HG03432 (cell line): ENCODE data around the gene DSCAM.

Experiments
- ATAC-seq: cut with Tn5 transposase; IDR thresholded peaks from one replicate; pipeline ENCODE4 v1.9.1; 2021; ENCODE audit warnings: mild to moderate bottlenecking, moderate library complexity; ENCODE audit not compliant: unreplicated experiment

DSCAM gene

DNA sequence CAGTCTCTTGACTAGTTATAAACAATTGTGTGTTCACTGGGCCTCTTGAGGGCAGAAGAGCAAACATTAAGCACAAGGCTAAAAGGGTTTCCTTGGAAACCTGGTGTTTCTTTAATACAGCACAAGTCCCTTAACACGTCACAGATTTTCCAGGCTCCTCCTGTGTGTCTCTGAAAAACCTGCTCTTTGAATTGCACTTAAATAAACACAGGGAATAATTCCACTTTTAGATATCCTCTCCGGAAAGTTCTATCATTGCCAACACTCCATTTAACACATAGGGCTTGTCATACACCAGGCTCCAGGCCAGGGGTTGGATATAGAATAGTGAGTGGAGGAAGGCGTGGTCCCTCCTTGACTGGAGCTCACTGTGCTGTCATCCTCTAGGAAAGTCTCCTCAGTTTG is 442.6 kb downstream of the DSCAM start:
- ATAC-seq, result no peak

- no peak for ATAC-seq
Observed at GRCh38 chr21:40402884-40403582, 443.9 kb downstream of the DSCAM start.

DNA sequence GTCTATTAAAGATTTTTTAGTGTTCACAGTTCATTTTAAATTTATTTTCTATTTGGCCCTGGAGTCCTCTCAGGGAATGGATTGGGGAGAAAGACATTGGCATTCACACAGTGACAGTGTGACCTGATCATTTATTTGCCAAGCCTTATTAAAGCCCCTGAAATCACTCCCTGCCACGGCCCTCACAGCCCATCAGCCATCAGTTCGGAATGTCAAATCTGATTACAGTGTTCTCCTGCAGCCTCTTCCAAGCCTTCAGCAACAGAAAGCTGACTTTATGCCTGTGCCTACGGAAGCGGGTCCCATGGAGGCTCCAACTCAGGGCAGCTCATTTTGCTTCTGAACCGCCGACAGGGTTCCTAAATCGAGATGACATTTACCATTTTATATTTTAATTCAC is 451.2 kb downstream of the DSCAM start:
- no peak for ATAC-seq

- ATAC-seq, result no peak
Observed at GRCh38 chr21:40393066-40393465, 453.9 kb downstream of the DSCAM start.

GRCh38 chr21:40388046-40388445 is 458.9 kb downstream of the DSCAM start:
- ATAC-seq, result no peak

GRCh38 chr21:40386981-40387747 is 459.8 kb downstream of the DSCAM start:
- no peak for ATAC-seq

DNA sequence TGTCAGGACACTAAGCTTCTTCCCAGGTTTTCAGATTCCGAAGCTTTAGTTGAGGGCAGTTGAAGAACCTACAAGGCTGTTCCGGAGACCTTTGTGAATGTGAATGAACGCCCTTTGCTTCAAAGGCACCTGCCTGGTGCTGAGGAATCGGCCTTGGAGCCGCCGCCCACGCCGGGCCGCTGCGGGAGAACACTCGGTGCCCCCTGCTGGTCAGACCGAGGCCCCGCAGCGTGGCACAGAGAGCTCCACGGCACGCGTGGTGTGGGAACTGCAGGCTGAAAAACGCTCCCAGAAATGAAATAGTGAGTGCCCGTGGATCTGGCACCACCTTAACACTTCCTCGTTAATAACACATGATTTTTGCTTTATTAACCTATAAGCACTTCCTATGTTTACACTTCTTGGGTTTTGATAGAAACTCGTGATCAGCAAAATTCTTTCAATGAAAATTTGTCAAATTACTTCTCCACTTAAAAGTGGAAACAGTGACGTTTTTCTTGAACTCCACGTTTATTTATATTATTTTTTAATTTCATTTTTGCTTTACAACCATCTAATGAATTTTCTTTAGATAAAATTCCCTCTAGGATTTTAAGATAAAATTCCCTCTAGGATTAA is 460.6 kb downstream of the DSCAM start:
- peak; percentile 60 for ATAC-seq

- no peak for ATAC-seq
Observed at GRCh38 chr21:40385883-40386282, 461.1 kb downstream of the DSCAM start.

DNA sequence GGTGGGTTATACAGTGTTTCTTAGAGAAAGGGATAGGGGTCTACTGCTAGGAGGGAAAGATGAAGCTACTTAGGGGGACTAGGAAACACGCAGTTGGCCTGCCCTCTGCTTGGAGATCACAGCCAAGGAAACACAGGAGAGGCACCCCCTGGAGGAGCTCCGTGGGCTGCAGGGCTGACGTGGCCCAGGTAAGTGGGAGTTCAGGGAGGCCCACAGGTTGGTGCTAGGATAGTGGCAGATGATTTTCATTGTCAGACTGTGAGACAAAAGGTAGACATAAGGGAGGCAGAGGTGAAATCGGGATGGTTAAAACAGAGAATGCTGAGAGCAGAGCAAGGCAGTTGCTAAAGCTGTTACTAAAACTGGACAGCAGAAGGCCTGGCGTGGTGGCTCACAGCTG is 463.0 kb downstream of the DSCAM start:
- ATAC-seq, result no peak

DNA sequence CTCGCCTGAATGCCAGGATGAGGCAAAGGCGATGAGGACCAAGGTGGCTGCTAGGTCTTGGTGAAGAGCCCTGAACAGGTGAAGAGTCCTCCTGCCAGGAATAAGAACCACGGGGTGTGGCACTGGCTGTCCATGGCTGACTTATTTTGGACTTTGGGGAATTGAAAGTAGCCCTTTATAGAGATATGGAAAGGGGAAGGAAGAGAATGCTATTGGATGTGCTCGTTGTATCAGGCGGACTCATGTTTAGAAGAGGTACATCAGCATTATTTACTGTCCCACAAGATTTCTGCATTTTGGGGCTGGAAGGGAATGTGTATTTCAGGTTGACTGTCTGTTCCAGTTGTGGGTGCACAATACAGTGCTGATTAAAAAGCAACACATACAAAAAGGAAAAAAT is 465.8 kb downstream of the DSCAM start:
- no peak for ATAC-seq

- no peak for ATAC-seq
Observed at GRCh38 chr21:40379881-40380810, 466.8 kb downstream of the DSCAM start.

GRCh38 chr21:40377135-40377534 is 469.8 kb downstream of the DSCAM start:
- no peak for ATAC-seq

GRCh38 chr21:40373761-40374160 is 473.2 kb downstream of the DSCAM start:
- ATAC-seq, result no peak

DNA sequence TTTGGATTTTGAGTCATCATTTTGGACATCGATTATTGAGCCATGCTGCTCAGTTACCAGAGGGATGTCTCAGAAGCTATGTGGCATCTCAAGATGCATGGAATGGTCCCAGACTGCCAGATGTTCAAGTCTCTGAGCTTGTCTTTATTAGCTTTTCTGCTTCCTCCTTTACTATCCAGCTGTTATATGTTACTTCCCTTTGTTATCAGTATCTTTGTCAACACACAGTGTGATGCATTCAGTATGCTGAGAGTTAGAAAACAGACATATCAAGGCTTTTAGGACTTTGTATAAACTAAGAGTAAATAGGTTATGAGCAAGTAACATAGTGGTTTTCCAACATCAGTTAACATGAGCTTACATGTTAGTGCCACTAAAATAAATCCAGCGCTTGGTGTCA is 474.5 kb downstream of the DSCAM start:
- no peak for ATAC-seq

- no peak for ATAC-seq
Observed at GRCh38 chr21:40371329-40371728, 475.6 kb downstream of the DSCAM start.

GRCh38 chr21:40356644-40357043 is 490.3 kb downstream of the DSCAM start:
- ATAC-seq, result no peak

GRCh38 chr21:40355076-40355475 is 491.9 kb downstream of the DSCAM start:
- ATAC-seq, result no peak

DNA sequence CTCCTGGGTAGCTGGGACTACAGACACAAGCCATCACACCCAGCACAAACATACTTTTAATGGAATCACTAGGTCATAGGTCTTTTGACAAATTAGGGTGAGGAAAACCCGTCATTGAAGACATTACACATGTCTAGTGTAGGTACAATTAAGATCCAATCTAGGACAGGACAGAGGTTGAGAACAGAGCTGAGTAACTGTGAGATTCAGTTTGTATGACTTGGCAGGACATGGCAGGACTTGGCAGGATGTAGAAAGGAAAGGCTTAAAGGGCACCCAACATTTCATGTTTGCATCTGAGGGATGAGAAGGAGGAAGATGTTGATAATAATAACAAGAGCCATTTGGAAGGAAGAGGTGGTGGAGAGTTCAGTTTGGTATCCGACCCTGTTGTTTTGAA is 496.0 kb downstream of the DSCAM start:
- no peak for ATAC-seq

- no peak for ATAC-seq
Observed at GRCh38 chr21:40349591-40349990, 497.4 kb downstream of the DSCAM start.

DNA sequence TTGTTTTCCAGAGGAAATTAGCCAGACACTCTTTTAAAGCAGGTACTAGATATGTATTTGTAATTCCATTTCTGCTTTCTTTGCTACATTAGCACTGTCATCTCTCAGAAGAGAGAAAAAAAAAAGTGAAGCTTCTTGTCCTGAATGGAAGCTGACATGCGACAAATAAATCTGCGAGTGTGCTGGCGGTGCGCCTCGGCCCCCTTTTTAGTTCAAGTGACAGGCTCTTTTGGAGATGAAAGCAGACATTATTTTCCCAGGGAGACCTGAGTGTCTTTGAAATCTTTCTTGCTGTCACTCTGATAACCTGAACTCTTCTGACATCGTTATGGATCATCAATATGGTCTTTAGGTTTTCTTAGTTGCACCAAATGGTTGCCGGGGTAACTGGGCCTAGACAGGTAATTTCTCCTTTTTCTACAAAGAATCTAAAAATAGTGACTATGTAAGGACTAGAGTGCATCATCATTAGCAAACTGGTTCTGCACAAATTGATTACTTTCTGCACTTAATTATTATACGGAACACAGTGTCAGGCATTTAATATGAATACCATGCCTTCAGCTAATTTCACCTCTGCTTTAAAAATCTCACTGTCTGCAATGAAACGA is 501.1 kb downstream of the DSCAM start:
- ATAC-seq, result no peak

GRCh38 chr21:40340357-40340756 is 506.6 kb downstream of the DSCAM start:
- ATAC-seq, result no peak
